ENCODE measurements around the gene NPLOC4.

DNA sequence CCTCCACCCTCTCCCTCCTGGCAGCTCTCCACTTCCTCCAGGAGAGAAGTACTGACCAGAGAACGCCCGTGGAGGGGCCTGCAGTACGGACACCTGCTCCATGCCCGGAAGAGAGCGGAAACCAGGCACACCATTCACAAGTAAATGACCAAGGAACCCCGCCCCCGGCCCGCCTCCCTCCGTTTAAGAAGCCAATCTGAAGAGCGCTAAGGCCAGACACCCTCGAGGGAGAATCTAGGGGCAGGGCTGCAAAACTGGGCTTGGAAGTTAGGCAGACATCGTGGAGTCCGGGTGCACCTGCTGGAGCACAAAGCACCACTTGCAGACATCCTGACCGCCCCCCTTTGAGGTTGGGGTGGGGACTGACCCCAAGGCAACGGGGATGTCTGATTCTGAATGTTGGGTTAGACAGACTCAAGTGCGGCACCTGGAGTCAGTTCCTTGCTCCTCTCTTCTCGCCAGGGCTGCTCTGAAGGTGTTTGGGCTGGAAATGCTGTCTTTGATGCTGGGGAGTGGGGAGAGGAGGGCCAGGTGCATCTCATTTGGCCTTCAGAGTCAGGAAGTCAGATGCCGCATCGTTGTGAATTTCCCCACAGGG, 83.8 kb downstream of the NPLOC4 start:
- TF ChIP-seq, protein P1, sequence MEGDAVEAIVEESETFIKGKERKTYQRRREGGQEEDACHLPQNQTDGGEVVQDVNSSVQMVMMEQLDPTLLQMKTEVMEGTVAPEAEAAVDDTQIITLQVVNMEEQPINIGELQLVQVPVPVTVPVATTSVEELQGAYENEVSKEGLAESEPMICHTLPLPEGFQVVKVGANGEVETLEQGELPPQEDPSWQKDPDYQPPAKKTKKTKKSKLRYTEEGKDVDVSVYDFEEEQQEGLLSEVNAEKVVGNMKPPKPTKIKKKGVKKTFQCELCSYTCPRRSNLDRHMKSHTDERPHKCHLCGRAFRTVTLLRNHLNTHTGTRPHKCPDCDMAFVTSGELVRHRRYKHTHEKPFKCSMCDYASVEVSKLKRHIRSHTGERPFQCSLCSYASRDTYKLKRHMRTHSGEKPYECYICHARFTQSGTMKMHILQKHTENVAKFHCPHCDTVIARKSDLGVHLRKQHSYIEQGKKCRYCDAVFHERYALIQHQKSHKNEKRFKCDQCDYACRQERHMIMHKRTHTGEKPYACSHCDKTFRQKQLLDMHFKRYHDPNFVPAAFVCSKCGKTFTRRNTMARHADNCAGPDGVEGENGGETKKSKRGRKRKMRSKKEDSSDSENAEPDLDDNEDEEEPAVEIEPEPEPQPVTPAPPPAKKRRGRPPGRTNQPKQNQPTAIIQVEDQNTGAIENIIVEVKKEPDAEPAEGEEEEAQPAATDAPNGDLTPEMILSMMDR (IDR thresholded peaks at IDR 0.05), result no peak
- TF ChIP-seq EZH2 (IDR thresholded peaks at IDR 0.05; ENCODE audit: borderline replicate concordance, insufficient read depth, low read depth, low read length, poor library complexity, severe bottlenecking), result no peak
